Endodermal cell (in vitro differentiated cells): ENCODE results near the gene MYBBP1A. TPM values are rescaled to one million over a fixed set of nuclear protein-coding genes. Genes with fewer than 3 reads are reported as not detected.
"Not testable (repeated sequence)": the region's sequence is repeated elsewhere in the genome, so short reads cannot be mapped to it uniquely, and the experiment has no call there.

Experiments
- DNase-seq: peaks from one replicate; pipeline ENCODE4 v3.0.0-alpha.2; 2017
- H3K27ac ChIP-seq: 2 replicates; pipeline ENCODE4 v1.5.1; 2013; ENCODE audit warnings: mild to moderate bottlenecking, low read depth, low read length, moderate library complexity
- H3K27me3 ChIP-seq: 2 replicates; pipeline ENCODE4 v1.6.1; 2013; ENCODE audit warnings: mild to moderate bottlenecking, low read length, moderate library complexity; ENCODE audit not compliant: insufficient read depth, control insufficient read depth, poor library complexity, severe bottlenecking
- H3K36me3 ChIP-seq: 2 replicates; pipeline ENCODE4 v1.7.0; 2013; ENCODE audit warnings: mild to moderate bottlenecking, low read length, moderate library complexity; ENCODE audit not compliant: control insufficient read depth, insufficient read depth
- H3K4me1 ChIP-seq: one replicate; pipeline ENCODE4 v1.7.0; 2013; ENCODE audit warnings: low read length; ENCODE audit not compliant: control insufficient read depth, insufficient read depth
- H3K4me3 ChIP-seq: 2 replicates; pipeline ENCODE4 v1.5.1; 2013; ENCODE audit warnings: mild to moderate bottlenecking, low read length, moderate library complexity
- H3K9ac ChIP-seq: 2 replicates; pipeline ENCODE4 v1.6.1; 2013; ENCODE audit warnings: mild to moderate bottlenecking, low read length, moderate library complexity; ENCODE audit not compliant: poor library complexity, severe bottlenecking; ENCODE audit errors: extremely low read depth
- H3K9me3 ChIP-seq: 2 replicates; pipeline ENCODE4 v1.6.1; 2013; ENCODE audit warnings: mild to moderate bottlenecking, low read length, moderate library complexity; ENCODE audit not compliant: control insufficient read depth
- H3K27ac Mint-ChIP-seq: 2 replicates; pipeline ENCODE4 v1.8.0; 2020; ENCODE audit warnings: mixed read lengths
- H3K27me3 Mint-ChIP-seq: 2 replicates; pipeline ENCODE4 v1.8.0; 2021; ENCODE audit warnings: mild to moderate bottlenecking, mixed read lengths; ENCODE audit not compliant: insufficient read depth
- H3K36me3 Mint-ChIP-seq: 2 replicates; pipeline ENCODE4 v1.8.0; 2020; ENCODE audit warnings: low read depth, mixed read lengths
- H3K4me1 Mint-ChIP-seq: 2 replicates; pipeline ENCODE4 v1.8.0; 2020; ENCODE audit warnings: mixed read lengths
- H3K4me3 Mint-ChIP-seq: 2 replicates; pipeline ENCODE4 v1.8.0; 2020; ENCODE audit warnings: mild to moderate bottlenecking, moderate library complexity, mixed read lengths
- H3K9me3 Mint-ChIP-seq: 2 replicates; pipeline ENCODE4 v1.8.0; 2020; ENCODE audit warnings: mild to moderate bottlenecking, mixed read lengths
- CTCF ChIP-seq: fragments of 200-600 bp; sonication (generic); conservative IDR thresholded peaks from 2 replicates; pipeline ENCODE4 v1.5.0; 2021; ENCODE audit warnings: antibody characterized with exemption, mild to moderate bottlenecking
- WGBS, 2 experiments: methylation state at CpG; one replicate each; pipeline versions ENCODE4 v1.1.5 to v1.1.7; 2013; ENCODE audit warnings: missing lambda C conversion rate in 2 of 2, mixed read lengths in 1 of 2; ENCODE audit not compliant: insufficient coverage in 1 of 2, insufficient read length in 1 of 2; 5-methylcytosine and 5-hydroxymethylcytosine counted together
- total RNA-seq, 2 donors: library from RNA; stranded (reverse); fragmentation: NEBNext Ultra II Directional in 1 of 2; extraction: Animal tissue kit (Norgen Biotek cat#: 25700) in 1 of 2; gene quantifications; 2 replicates in 1 of 2; 3 replicates in 1 of 2; pipeline ENCODE4 v1.2.1, GENCODE V29; 2021

Gene MYBBP1A
- total RNA-seq, 2 donors from 2014 or later = 55.6 to 70.9 TPM

GRCh38 chr17:4591529-4591928, 36.3 kb upstream of the MYBBP1A start:
- no peak for DNase-seq
- Histone ChIP-seq H3K27ac (no peak overlapping the region), H3K36me3 (no peaks in the 10 kb centered on the region), H3K27me3 (peaks cover 8% of the 10 kb centered on the region), H3K9me3 (no peaks in the 10 kb centered on the region), H3K4me3 (no peak overlapping the region), H3K9ac (no peak overlapping the region), H3K4me1 (no peaks in the 10 kb centered on the region)
- no peak overlapping the region for H3K27ac Mint-ChIP-seq
- H3K9me3 Mint-ChIP-seq = no peaks in the 10 kb centered on the region
- peaks cover 23% of the 10 kb centered on the region for H3K27me3 Mint-ChIP-seq
- H3K4me1 Mint-ChIP-seq = peaks cover 5% of the 10 kb centered on the region
- H3K36me3 Mint-ChIP-seq = no peaks in the 10 kb centered on the region
- 76 to 79% methylated on average over 9 to 12 of the region's 12 CpGs for WGBS, 2 experiments
- TF ChIP-seq CTCF = no peak
- H3K4me3 Mint-ChIP-seq = no peak overlapping the region

DNA sequence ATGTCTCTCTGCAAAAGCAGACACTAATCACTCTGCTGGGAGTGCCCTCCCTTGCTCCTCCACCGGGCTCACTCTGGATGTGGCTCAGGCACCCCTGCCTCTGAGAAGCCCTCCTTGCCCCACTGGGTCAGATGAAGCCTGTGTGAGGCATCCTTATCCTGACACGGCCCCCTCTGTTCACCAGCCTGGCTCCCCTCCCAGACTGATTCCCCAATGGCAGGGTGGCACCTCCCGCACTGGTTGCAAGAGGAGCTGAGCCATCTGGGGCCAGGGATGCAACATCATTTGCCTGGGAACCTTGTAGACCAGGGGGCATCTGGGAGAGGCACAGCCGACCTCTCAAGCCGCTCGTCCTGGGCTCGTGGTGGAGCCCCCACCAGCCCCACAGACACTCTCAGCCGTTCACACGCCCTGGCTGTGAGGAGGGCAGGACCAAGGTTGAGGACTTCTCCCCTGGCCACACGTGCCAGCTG, 35.8 kb upstream of the MYBBP1A start:
- H3K27me3 Mint-ChIP-seq = peaks cover 28% of the 10 kb centered on the region
- no peak for DNase-seq
- H3K27ac ChIP-seq = no peak overlapping the region
- 72 to 85% methylated on average over 4 to 10 of the region's 10 CpGs for WGBS, 2 experiments
- no peak overlapping the region for H3K4me3 ChIP-seq
- no peak overlapping the region for H3K4me3 Mint-ChIP-seq
- peaks cover 13% of the 10 kb centered on the region for H3K27me3 ChIP-seq
- no peak overlapping the region for H3K9ac ChIP-seq
- no peaks in the 10 kb centered on the region for H3K9me3 Mint-ChIP-seq
- H3K36me3 Mint-ChIP-seq = no peaks in the 10 kb centered on the region
- H3K4me1 ChIP-seq = no peaks in the 10 kb centered on the region
- no peak overlapping the region for H3K27ac Mint-ChIP-seq
- H3K4me1 Mint-ChIP-seq = peaks cover 5% of the 10 kb centered on the region
- TF ChIP-seq CTCF = no peak
- no peaks in the 10 kb centered on the region for H3K36me3 ChIP-seq
- H3K9me3 ChIP-seq = no peaks in the 10 kb centered on the region

DNA sequence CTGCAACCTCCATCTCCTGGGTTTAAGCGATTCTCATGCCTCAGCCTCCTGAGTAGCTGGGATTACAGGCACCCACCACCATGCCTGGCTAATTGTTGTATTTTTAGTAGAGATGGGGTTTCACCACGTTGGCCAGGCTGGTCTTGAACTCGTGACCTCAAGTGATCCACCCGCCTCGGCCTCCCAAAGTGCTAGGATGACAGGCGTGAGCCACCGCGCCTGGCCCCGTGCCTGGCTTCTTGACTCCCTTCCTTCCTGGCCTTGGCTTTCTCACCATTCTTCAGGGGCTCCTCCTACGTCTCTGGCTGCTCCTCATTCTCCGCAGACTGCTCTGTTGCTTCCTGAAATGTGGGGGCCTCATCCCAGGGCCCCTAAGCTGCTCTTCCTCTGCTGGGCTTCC, 34.9 kb upstream of the MYBBP1A start:
- not testable (repeated sequence) for H3K4me3 Mint-ChIP-seq, DNase-seq, H3K36me3 Mint-ChIP-seq, H3K4me1 ChIP-seq, H3K36me3 ChIP-seq, H3K4me3 ChIP-seq, H3K9ac ChIP-seq, H3K9me3 Mint-ChIP-seq, H3K27ac ChIP-seq, H3K27ac Mint-ChIP-seq, H3K4me1 Mint-ChIP-seq, H3K9me3 ChIP-seq
- H3K27me3 ChIP-seq = peaks cover 23% of the 10 kb centered on the region
- WGBS, 2 experiments = 84 to 98% methylated on average over 10 to 11 of the region's 11 CpGs
- peaks cover 37% of the 10 kb centered on the region for H3K27me3 Mint-ChIP-seq
